GM13976 (cell line): ENCODE measurements around the gene FAM107B.

Experiments
- DNase-seq: peaks from one replicate; pipeline ENCODE4 v3.0.0; 2012; ENCODE audit warnings: low spot score
- CTCF ChIP-seq: IDR thresholded peaks from 2 replicates; pipeline ENCODE4 v1.5.1; 2012; ENCODE audit warnings: borderline replicate concordance, mild to moderate bottlenecking; ENCODE audit not compliant: insufficient read depth; ENCODE audit errors: extremely low read depth, missing control alignments, control extremely low read depth
- in situ Hi-C: fragments of 300-500 bp; cut with MboI; formaldehyde crosslinking; loops from one replicate; pipeline ENCODE4 v1.12.0; 2022; ENCODE audit warnings: low sequenced_read_pairs, mixed read lengths, inconsistent platforms; ENCODE audit not compliant: unreplicated experiment

Gene FAM107B

GRCh38 chr10:14602807-14603533, 171.7 kb downstream of the FAM107B start:
- DNase-seq = no peak
- in situ Hi-C loops = no loop called here
- TF ChIP-seq CTCF = no peak

- TF ChIP-seq CTCF = no peak
- DNase-seq = peak; percentile 67
- in situ Hi-C loops = no loop called here
These were observed 172.6 kb downstream of the FAM107B start for GRCh38 chr10:14601872-14602725.

GRCh38 chr10:14601326-14601725, 173.4 kb downstream of the FAM107B start:
- no peak for DNase-seq
- TF ChIP-seq CTCF = no peak
- in situ Hi-C loops = no loop called here

GRCh38 chr10:14600065-14600464, 174.6 kb downstream of the FAM107B start:
- no peak for TF ChIP-seq CTCF
- in situ Hi-C loops = no loop called here
- no peak for DNase-seq

- no peak for TF ChIP-seq CTCF
- no peak for DNase-seq
- in situ Hi-C loops = no loop called here
These were observed 175.6 kb downstream of the FAM107B start for GRCh38 chr10:14598809-14599764.
